ENCODE results near the gene B3GAT2. TPM values are rescaled to one million over a fixed set of nuclear protein-coding genes. Genes with fewer than 3 reads are reported as not detected.

Gene B3GAT2
- total RNA-seq, 2 experiments from 2014 or later = not detected

DNA sequence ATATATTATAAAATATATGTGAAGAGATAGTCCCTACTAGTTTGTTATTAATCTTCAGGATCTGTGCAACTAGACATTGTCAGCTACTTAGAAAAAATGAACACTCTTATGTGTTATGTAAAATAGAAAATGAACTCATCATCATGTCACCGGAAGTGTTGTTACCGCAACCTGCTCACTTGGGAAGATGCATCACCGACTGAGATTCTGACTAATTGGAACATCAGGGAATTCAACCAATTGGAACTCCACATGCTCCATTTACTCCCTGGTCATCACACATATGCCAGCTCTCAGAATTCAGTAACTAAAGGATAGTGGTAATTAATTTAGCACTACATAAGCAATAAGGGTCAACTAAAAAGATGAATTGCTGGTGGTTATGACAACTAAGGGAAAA, 16.7 kb upstream of the B3GAT2 start:
- intact Hi-C loops (cut with micrococcal nuclease; ENCODE audit: unreplicated experiment) = no loop called here
- H3K4me1 ChIP-seq (ENCODE audit: insufficient read depth, low read length, poor library complexity, severe bottlenecking) = no peaks in the 10 kb centered on the region
- no peak overlapping the region for H3K27ac ChIP-seq (ENCODE audit: low read depth, low read length, poor library complexity, severe bottlenecking)
- H4K20me1 ChIP-seq (ENCODE audit: insufficient read depth, low read length) = no peaks in the 10 kb centered on the region
- H3K4me3 ChIP-seq (ENCODE audit: low read depth, low read length, poor library complexity, severe bottlenecking) = no peak overlapping the region
- DNase-seq (ENCODE audit: low spot score) = no peak
- no peaks in the 10 kb centered on the region for H3K9me3 ChIP-seq (ENCODE audit: low read length)
- no peaks in the 10 kb centered on the region for H3K9me2 ChIP-seq (ENCODE audit: insufficient read depth, low read length)
- BruUV-seq (replicated peaks) = no TSS peak
- TF ChIP-seq, protein P1, sequence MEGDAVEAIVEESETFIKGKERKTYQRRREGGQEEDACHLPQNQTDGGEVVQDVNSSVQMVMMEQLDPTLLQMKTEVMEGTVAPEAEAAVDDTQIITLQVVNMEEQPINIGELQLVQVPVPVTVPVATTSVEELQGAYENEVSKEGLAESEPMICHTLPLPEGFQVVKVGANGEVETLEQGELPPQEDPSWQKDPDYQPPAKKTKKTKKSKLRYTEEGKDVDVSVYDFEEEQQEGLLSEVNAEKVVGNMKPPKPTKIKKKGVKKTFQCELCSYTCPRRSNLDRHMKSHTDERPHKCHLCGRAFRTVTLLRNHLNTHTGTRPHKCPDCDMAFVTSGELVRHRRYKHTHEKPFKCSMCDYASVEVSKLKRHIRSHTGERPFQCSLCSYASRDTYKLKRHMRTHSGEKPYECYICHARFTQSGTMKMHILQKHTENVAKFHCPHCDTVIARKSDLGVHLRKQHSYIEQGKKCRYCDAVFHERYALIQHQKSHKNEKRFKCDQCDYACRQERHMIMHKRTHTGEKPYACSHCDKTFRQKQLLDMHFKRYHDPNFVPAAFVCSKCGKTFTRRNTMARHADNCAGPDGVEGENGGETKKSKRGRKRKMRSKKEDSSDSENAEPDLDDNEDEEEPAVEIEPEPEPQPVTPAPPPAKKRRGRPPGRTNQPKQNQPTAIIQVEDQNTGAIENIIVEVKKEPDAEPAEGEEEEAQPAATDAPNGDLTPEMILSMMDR (conservative IDR thresholded peaks at IDR 0.05; ENCODE audit: low read length) = no peak
- TF ChIP-seq EZH2phosphoT487 (IDR thresholded peaks at IDR 0.05; ENCODE audit: borderline replicate concordance, low read depth, low read length) = no peak
- no peaks in the 10 kb centered on the region for H3K36me3 ChIP-seq (ENCODE audit: insufficient read depth, low read length)
- H2AFZ ChIP-seq (ENCODE audit: low read length) = no peak overlapping the region
- H3K4me2 ChIP-seq (ENCODE audit: low read length) = no peak overlapping the region
- ChIA-PET POLR2A (no interaction called here), CTCF (ENCODE audit: unreplicated experiment) (no interaction called here)
- no peaks in the 10 kb centered on the region for H3K79me2 ChIP-seq (ENCODE audit: insufficient read depth, low read depth, low read length)

DNA sequence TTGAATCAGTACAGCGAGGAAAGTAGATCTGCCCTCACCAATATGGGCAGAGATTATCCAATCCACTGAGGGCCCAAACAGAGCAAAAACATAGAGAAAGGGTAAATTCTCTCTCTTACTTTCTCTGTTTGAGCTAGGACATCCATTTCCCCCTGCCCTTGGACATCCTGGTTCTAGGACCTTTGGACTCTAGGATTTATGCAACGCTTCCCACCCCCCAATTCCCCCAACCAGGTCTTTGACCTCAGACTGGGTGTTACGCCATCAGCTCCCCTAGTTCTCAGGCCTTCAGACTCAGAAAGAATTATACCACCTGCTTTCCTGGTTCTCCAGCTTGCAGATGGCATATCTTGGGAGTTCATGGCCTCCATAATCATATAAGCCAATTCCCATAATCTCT, 10.2 kb upstream of the B3GAT2 start:
- TF ChIP-seq, protein P1 (conservative IDR thresholded peaks at IDR 0.05; ENCODE audit: low read length) = no peak
- no peak for TF ChIP-seq EZH2phosphoT487 (IDR thresholded peaks at IDR 0.05; ENCODE audit: borderline replicate concordance, low read depth, low read length)
- H3K4me3 ChIP-seq (ENCODE audit: low read depth, low read length, poor library complexity, severe bottlenecking) = no peak overlapping the region
- no peak overlapping the region for H2AFZ ChIP-seq (ENCODE audit: low read length)
- no peaks in the 10 kb centered on the region for H3K9me2 ChIP-seq (ENCODE audit: insufficient read depth, low read length)
- ChIA-PET CTCF (ENCODE audit: unreplicated experiment) (no interaction called here), POLR2A (no interaction called here)
- no peak overlapping the region for H3K27ac ChIP-seq (ENCODE audit: low read depth, low read length, poor library complexity, severe bottlenecking)
- DNase-seq (ENCODE audit: low spot score) = no peak
- no peaks in the 10 kb centered on the region for H3K79me2 ChIP-seq (ENCODE audit: insufficient read depth, low read depth, low read length)
- H4K20me1 ChIP-seq (ENCODE audit: insufficient read depth, low read length) = no peaks in the 10 kb centered on the region
- no peaks in the 10 kb centered on the region for H3K4me1 ChIP-seq (ENCODE audit: insufficient read depth, low read length, poor library complexity, severe bottlenecking)
- BruUV-seq (replicated peaks) = no TSS peak
- H3K36me3 ChIP-seq (ENCODE audit: insufficient read depth, low read length) = no peaks in the 10 kb centered on the region
- H3K4me2 ChIP-seq (ENCODE audit: low read length) = no peak overlapping the region
- intact Hi-C loops (cut with micrococcal nuclease; ENCODE audit: unreplicated experiment) = no loop called here
- H3K9me3 ChIP-seq (ENCODE audit: low read length) = no peaks in the 10 kb centered on the region

DNA sequence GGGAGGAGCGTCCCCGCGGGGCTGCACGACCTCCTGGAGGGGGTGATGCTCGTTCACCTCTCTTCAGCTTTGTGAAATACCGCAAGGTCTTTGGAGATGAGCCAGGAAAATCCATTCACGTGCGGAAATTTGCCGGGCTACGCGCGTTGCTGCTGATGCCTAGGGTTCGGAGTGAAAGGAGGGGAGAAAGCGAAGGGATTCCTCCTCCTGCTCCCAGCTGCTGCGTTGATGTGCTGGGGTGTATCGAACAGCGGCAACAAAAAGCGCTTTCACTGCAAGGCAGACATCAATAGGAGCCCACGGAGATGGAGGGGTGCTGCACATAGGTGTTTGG, 391 bp upstream of the B3GAT2 start:
- H3K27ac ChIP-seq (ENCODE audit: low read depth, low read length, poor library complexity, severe bottlenecking) = no peak overlapping the region
- H2AFZ ChIP-seq (ENCODE audit: low read length) = no peak overlapping the region
- no peaks in the 10 kb centered on the region for H3K4me1 ChIP-seq (ENCODE audit: insufficient read depth, low read length, poor library complexity, severe bottlenecking)
- H3K9me3 ChIP-seq (ENCODE audit: low read length) = no peaks in the 10 kb centered on the region
- intact Hi-C loops (cut with micrococcal nuclease; ENCODE audit: unreplicated experiment) = loop anchor here (2.0 kb wide), 1 partner anchor 248 kb away; no protein-coding TSS in a partner anchor
- TF ChIP-seq, protein P1 (conservative IDR thresholded peaks at IDR 0.05; ENCODE audit: low read length) = no peak
- no peak for TF ChIP-seq EZH2phosphoT487 (IDR thresholded peaks at IDR 0.05; ENCODE audit: borderline replicate concordance, low read depth, low read length)
- ChIA-PET CTCF (ENCODE audit: unreplicated experiment) (no interaction called here), POLR2A (no interaction called here)
- H3K4me2 ChIP-seq (ENCODE audit: low read length) = no peak overlapping the region
- no peaks in the 10 kb centered on the region for H3K79me2 ChIP-seq (ENCODE audit: insufficient read depth, low read depth, low read length)
- BruUV-seq (replicated peaks) = no TSS peak
- no peaks in the 10 kb centered on the region for H4K20me1 ChIP-seq (ENCODE audit: insufficient read depth, low read length)
- H3K4me3 ChIP-seq (ENCODE audit: low read depth, low read length, poor library complexity, severe bottlenecking) = no peak overlapping the region
- DNase-seq (ENCODE audit: low spot score) = no peak
- H3K9me2 ChIP-seq (ENCODE audit: insufficient read depth, low read length) = no peaks in the 10 kb centered on the region
- no peaks in the 10 kb centered on the region for H3K36me3 ChIP-seq (ENCODE audit: insufficient read depth, low read length)
